HCT116 (cell line): ENCODE results near the gene SSTR5. TPM values are rescaled to one million over a fixed set of nuclear protein-coding genes. Genes with fewer than 3 reads are reported as not detected.

Experiments used
- ATAC-seq: fragments of 200-7000 bp; cut with Tn5 transposase; 2 replicates; pipeline ENCODE4 v1.9.1; 2020; ENCODE audit warnings: mild to moderate bottlenecking, moderate library complexity
- BruUV-seq: library from RNA; stranded (reverse); fragments of 400-500 nt; replicated peaks from 2 replicates; lab custom pipeline; 2021; lab: Mats Ljungman, UMichigan
- CTCF ChIA-PET: fragments of 300-600 bp; sonication (Branson Sonifier 250); formaldehyde crosslinking; loops from one replicate; lab custom pipeline; 2021; ENCODE audit warnings: antibody characterized with exemption; lab: Charles Lee
- POLR2A ChIA-PET: fragments of 300-600, 350-600 bp; sonication (Branson Sonifier 250); formaldehyde crosslinking; loops from one replicate; lab custom pipeline; 2021; ENCODE audit warnings: antibody characterized with exemption; lab: Charles Lee
- RAD21 ChIA-PET, 2 experiments: fragments of 300-600 bp; sonication (Branson Sonifier 250); formaldehyde crosslinking; loops; one replicate each; lab custom pipeline; 2023; ENCODE audit warnings: low total read pairs in 2 of 2; ENCODE audit not compliant: uncharacterized antibody in 2 of 2, unreplicated experiment in 2 of 2, low non-redundant PET in 1 of 2; lab: Charles Lee
- DNase-seq: peaks from one replicate; pipeline ENCODE4 v3.0.0-alpha.2; 2010; ENCODE audit warnings: low read depth, low spot score
- H2AFZ ChIP-seq: fragments of 200-600 bp; shearing (Covaris generic), sonication (generic); 2 replicates; pipeline ENCODE4 v1.6.1; 2017; ENCODE audit warnings: low read depth, mixed run types, mixed read lengths, antibody characterized with exemption, low read length; ENCODE audit not compliant: poor library complexity, severe bottlenecking
- H3K27ac ChIP-seq: 2 replicates; pipeline ENCODE4 v1.5.1; 2012; ENCODE audit warnings: low read depth, low read length
- H3K27me3 ChIP-seq: fragments of 200-600 bp; sonication (generic); 2 replicates; pipeline ENCODE4 v1.6.1; 2016; ENCODE audit warnings: mixed run types, low read length, mixed read lengths; ENCODE audit not compliant: insufficient read depth
- H3K36me3 ChIP-seq, 2 experiments: fragments of 200-500 bp in 1 of 2; fragments of 200-600 bp in 1 of 2; sonication (Bioruptor generic) in 1 of 2; sonication (generic) in 1 of 2; 2 replicates each; pipeline versions ENCODE4 v1.5.1 to v1.6.1; 2014 to 2016; ENCODE audit warnings: low read length in 2 of 2, inconsistent platforms in 1 of 2, mixed read lengths in 1 of 2, mixed run types in 1 of 2; ENCODE audit not compliant: insufficient read depth in 2 of 2, control insufficient read depth in 1 of 2
- H3K4me1 ChIP-seq, 2 experiments: fragments of 200-600 bp in 1 of 2; sonication (generic) in 1 of 2; 2 replicates each; pipeline versions ENCODE4 v1.5.1 to v1.6.1; 2012 to 2017; ENCODE audit warnings: low read length in 2 of 2, inconsistent platforms in 1 of 2, mild to moderate bottlenecking in 1 of 2, mixed read lengths in 1 of 2, mixed run types in 1 of 2, moderate library complexity in 1 of 2; ENCODE audit not compliant: insufficient read depth in 2 of 2, control insufficient read depth in 1 of 2
- H3K4me2 ChIP-seq: fragments of 200-600 bp; sonication (generic); 2 replicates; pipeline ENCODE4 v1.6.1; 2017; ENCODE audit warnings: mixed run types, low read length, mixed read lengths
- H3K4me3 ChIP-seq, 2 experiments: fragments of 200-600 bp in 1 of 2; sonication (generic) in 1 of 2; replicated peaks in 1 of 2; 2 replicates each; pipeline ENCODE4 v1.5.1; 2011 to 2016; ENCODE audit warnings: low read length in 2 of 2, control low read depth in 1 of 2, low read depth in 1 of 2, mild to moderate bottlenecking in 1 of 2, mixed read lengths in 1 of 2, mixed run types in 1 of 2
- H3K79me2 ChIP-seq: fragments of 200-600 bp; sonication (generic); 2 replicates; pipeline ENCODE4 v1.6.1; 2017; ENCODE audit warnings: mild to moderate bottlenecking, mixed run types, low read length, moderate library complexity, mixed read lengths; ENCODE audit not compliant: insufficient read depth
- H3K9ac ChIP-seq: fragments of 200-600 bp; sonication (generic); 2 replicates; pipeline ENCODE4 v1.6.1; 2016; ENCODE audit warnings: low read length, mixed read lengths
- H3K9me2 ChIP-seq: fragments of 200-600 bp; sonication (generic), shearing (Covaris generic); 2 replicates; pipeline ENCODE4 v1.6.1; 2017; ENCODE audit warnings: mixed run types, mild to moderate bottlenecking, moderate library complexity; ENCODE audit not compliant: insufficient read depth
- H3K9me3 ChIP-seq, 2 experiments: fragments of 200-500 bp in 1 of 2; fragments of 200-600 bp in 1 of 2; sonication (Bioruptor generic) in 1 of 2; sonication (generic) in 1 of 2; 2 replicates each; pipeline ENCODE4 v1.6.1; 2014 to 2017; ENCODE audit warnings: low read length in 2 of 2, mixed read lengths in 2 of 2, inconsistent platforms in 1 of 2, low read depth in 1 of 2, mild to moderate bottlenecking in 1 of 2, mixed run types in 1 of 2, moderate library complexity in 1 of 2; ENCODE audit not compliant: control insufficient read depth in 1 of 2, insufficient read depth in 1 of 2
- H4K20me1 ChIP-seq: fragments of 200-600 bp; sonication (generic), shearing (Covaris generic); 2 replicates; pipeline ENCODE4 v1.6.1; 2017; ENCODE audit warnings: mixed run types, mild to moderate bottlenecking, moderate library complexity; ENCODE audit not compliant: insufficient read depth
- ATF3 ChIP-seq: IDR thresholded peaks from 2 replicates; pipeline ENCODE4 v1.6.1; 2012
- CBX3 ChIP-seq: IDR thresholded peaks from 2 replicates; pipeline ENCODE4 v1.6.1; 2012; ENCODE audit warnings: low read depth
- CTCF ChIP-seq, 3 experiments: fragments of 200-600 bp in 1 of 3; sonication (generic) in 1 of 3; IDR thresholded peaks in 2 of 3; conservative IDR thresholded peaks in 1 of 3; 2 replicates each; pipeline ENCODE4 v1.5.1; 2012 to 2017; ENCODE audit warnings: low read depth in 2 of 3, low read length in 2 of 3, antibody characterized with exemption in 1 of 3, borderline replicate concordance in 1 of 3, control low read depth in 1 of 3, mild to moderate bottlenecking in 1 of 3, mixed read lengths in 1 of 3, mixed run types in 1 of 3, moderate library complexity in 1 of 3; ENCODE audit not compliant: insufficient read depth in 1 of 3
- ELF1 ChIP-seq: IDR thresholded peaks from 2 replicates; pipeline ENCODE4 v1.6.1; 2012; ENCODE audit warnings: low read depth, borderline replicate concordance
- EZH2 ChIP-seq: fragments of 200-600 bp; sonication (generic); IDR thresholded peaks from 2 replicates; pipeline ENCODE4 v1.6.1; 2017; ENCODE audit warnings: antibody characterized with exemption, mixed run types
- EZH2phosphoT487 ChIP-seq: fragments of 200-600 bp; IDR thresholded peaks from 2 replicates; pipeline ENCODE4 v1.6.1; 2018; ENCODE audit warnings: antibody characterized with exemption, borderline replicate concordance
- FOSL1 ChIP-seq: IDR thresholded peaks from 2 replicates; pipeline ENCODE4 v1.6.1; 2012; ENCODE audit warnings: low read depth
- JUND ChIP-seq: IDR thresholded peaks from 2 replicates; pipeline ENCODE4 v1.6.1; 2012
- POLR2AphosphoS5 ChIP-seq: IDR thresholded peaks from 2 replicates; pipeline ENCODE4 v1.6.1; 2011; ENCODE audit warnings: mild to moderate bottlenecking, low read depth, low read length, moderate library complexity
- RAD21 ChIP-seq: IDR thresholded peaks from 2 replicates; pipeline ENCODE4 v1.6.1; 2012; ENCODE audit warnings: low read depth, mild to moderate bottlenecking
- REST ChIP-seq: IDR thresholded peaks from 2 replicates; pipeline ENCODE4 v1.6.1; 2012; ENCODE audit warnings: low read depth
- TCF7L2 ChIP-seq: IDR thresholded peaks from 2 replicates; pipeline ENCODE4 v1.7.0; 2011; ENCODE audit warnings: borderline replicate concordance, inconsistent platforms; ENCODE audit not compliant: insufficient read depth, insufficient read length; ENCODE audit errors: extremely low read depth
- YY1 ChIP-seq: IDR thresholded peaks from 2 replicates; pipeline ENCODE4 v1.6.1; 2011; ENCODE audit warnings: low read length, low read depth, moderate library complexity, mild to moderate bottlenecking; ENCODE audit not compliant: insufficient replicate concordance; ENCODE audit errors: extremely low read depth
- ZFX ChIP-seq: fragments of 450-650 bp; IDR thresholded peaks from 2 replicates; pipeline ENCODE4 v1.6.1; 2017
- ZNF274 ChIP-seq: fragments of 200-500 bp; sonication (Bioruptor generic); IDR thresholded peaks from 2 replicates; pipeline ENCODE4 v1.6.1; 2014; ENCODE audit warnings: mild to moderate bottlenecking, low read depth, low read length, inconsistent platforms
- intact Hi-C: fragments of 100-400 bp; cut with micrococcal nuclease; formaldehyde crosslinking; loops from 2 replicates; pipeline ENCODE4 v1.10.0; 2022
- total RNA-seq: library from RNA; stranded (reverse); gene quantifications from one replicate; pipeline ENCODE4 v1.2.1, GENCODE V29; 2021; ENCODE audit not compliant: unreplicated experiment

The SSTR5 gene
- total RNA-seq, 1 experiment from 2014 or later, result 7.2 TPM

GRCh38 chr16:1113889-1114526 is 41.5 kb downstream of the SSTR5 start:
- no peaks in the 10 kb centered on the region for H3K9me3 ChIP-seq
- no peak overlapping the region for H3K27ac ChIP-seq
- no peaks in the 10 kb centered on the region for H4K20me1 ChIP-seq
- TF ChIP-seq YY1 (no peak), FOSL1 (no peak), CBX3 (no peak), ZFX (no peak), EZH2 (no peak), POLR2AphosphoS5 (no peak), JUND (no peak), EZH2phosphoT487 (no peak)
- TF ChIP-seq, all 23 proteins: peak for 0
- Histone ChIP-seq H3K4me3 (no peak overlapping the region), H3K4me1 (no peaks in the 10 kb centered on the region), H3K79me2 (no peaks in the 10 kb centered on the region), H3K9me2 (no peaks in the 10 kb centered on the region), H3K4me2 (no peak overlapping the region), H2AFZ (no peak overlapping the region), H3K36me3 (no peaks in the 10 kb centered on the region), H3K9ac (no peak overlapping the region), H3K27me3 (no peaks in the 10 kb centered on the region)
- ATAC-seq (no peak), DNase-seq (no peak)
- no TSS peak for BruUV-seq
- intact Hi-C loops, result no loop called here
- ChIA-PET RAD21 (no interaction called here), CTCF (no interaction called here), POLR2A (no interaction called here)

- DNase-seq (no peak), ATAC-seq (no peak)
- H3K9me2 ChIP-seq, result no peaks in the 10 kb centered on the region
- BruUV-seq, result no TSS peak
- H3K4me1 ChIP-seq, result no peaks in the 10 kb centered on the region
- no peak overlapping the region for H3K27ac ChIP-seq
- ChIA-PET POLR2A (no interaction called here), RAD21 (no interaction called here), CTCF (no interaction called here)
- no peak overlapping the region for H3K4me3 ChIP-seq
- H3K36me3 ChIP-seq, result no peaks in the 10 kb centered on the region
- H3K9ac ChIP-seq, result no peak overlapping the region
- no peaks in the 10 kb centered on the region for H3K79me2 ChIP-seq
- no peaks in the 10 kb centered on the region for H3K9me3 ChIP-seq
- intact Hi-C loops, result no loop called here
- no peaks in the 10 kb centered on the region for H3K27me3 ChIP-seq
- no peak overlapping the region for H2AFZ ChIP-seq
- no peaks in the 10 kb centered on the region for H4K20me1 ChIP-seq
- no peak overlapping the region for H3K4me2 ChIP-seq
- TF ChIP-seq FOSL1 (no peak), POLR2AphosphoS5 (no peak), ATF3 (no peak), RAD21 (no peak), REST (no peak), ELF1 (no peak), ZFX (no peak), CTCF (IDR thresholded peaks at IDR 0.05 in 2 of 3, conservative IDR thresholded peaks at IDR 0.05 in 1 of 3; ENCODE audit: borderline replicate concordance in 1 of 3, insufficient read depth in 1 of 3, low read depth in 2 of 3, low read length in 2 of 3) (no peak), ZNF274 (no peak), TCF7L2 (no peak), EZH2phosphoT487 (no peak)
Observed at GRCh38 chr16:1116693-1117077, 44.1 kb downstream of the SSTR5 start.
